Upper lobe of left lung (tissue), 6 donors: Measurements from ENCODE around the gene C1QBP. TPM values are rescaled to one million over a fixed set of nuclear protein-coding genes. Genes with fewer than 3 reads are reported as not detected.

Source experiments
- ATAC-seq, 2 donors: fragments of 200-7000 bp; cut with Tn5 transposase; one replicate each; pipeline ENCODE4 v1.9.1; 2022; ENCODE audit warnings: mild to moderate bottlenecking in 2 of 2, moderate library complexity in 2 of 2; ENCODE audit not compliant: low FRiP score in 2 of 2
- DNase-seq, 2 donors: peaks; one replicate each; pipeline ENCODE4 v3.0.0-alpha.2; 2019 to 2020
- H3K27ac ChIP-seq, 4 donors: fragments of 200-600 bp; sonication (generic); one replicate each; pipeline ENCODE4 v1.5.1; 2016 to 2019
- H3K27me3 ChIP-seq, 4 donors: fragments of 200-600 bp; sonication (generic); one replicate each; pipeline ENCODE4 v1.5.1; 2017 to 2019
- H3K36me3 ChIP-seq, 4 donors: fragments of 200-600 bp; sonication (generic); one replicate each; pipeline ENCODE4 v1.5.1; 2016 to 2019
- H3K4me1 ChIP-seq, 4 donors: fragments of 200-600 bp; sonication (generic); one replicate each; pipeline ENCODE4 v1.5.1; 2018 to 2019
- H3K4me3 ChIP-seq, 4 donors: fragments of 200-600 bp; sonication (generic); one replicate each; pipeline ENCODE4 v1.5.1; 2017 to 2019; ENCODE audit warnings: mild to moderate bottlenecking in 2 of 4, moderate library complexity in 1 of 4
- H3K9me3 ChIP-seq, 4 donors: fragments of 200-600 bp; sonication (generic); one replicate each; pipeline ENCODE4 v1.5.1; 2018 to 2019
- CTCF ChIP-seq, 6 experiments: fragments of 450-650 bp in 4 of 6; fragments of 200-600 bp in 2 of 6; sonication (generic) in 2 of 6; IDR thresholded peaks; one replicate each; pipeline ENCODE4 v1.5.1; 2016 to 2019; ENCODE audit warnings: antibody characterized with exemption in 6 of 6
- EP300 ChIP-seq, 4 donors: sonication (generic); formaldehyde crosslinking; IDR thresholded peaks; one replicate each; pipeline ENCODE4 v1.5.1; 2017; ENCODE audit warnings: antibody characterized with exemption in 4 of 4, control low read depth in 2 of 4
- POLR2A ChIP-seq, 4 donors: fragments of 450-650 bp; IDR thresholded peaks; one replicate each; pipeline ENCODE4 v1.5.1; 2016 to 2017; ENCODE audit warnings: antibody characterized with exemption in 4 of 4, mild to moderate bottlenecking in 2 of 4
- POLR2AphosphoS5 ChIP-seq, 2 donors: sonication (generic); formaldehyde crosslinking; IDR thresholded peaks; one replicate each; pipeline ENCODE4 v1.5.1; 2017; ENCODE audit warnings: antibody characterized with exemption in 2 of 2
- WGBS, 2 donors: methylation state at CpG; one replicate each; pipeline ENCODE4 v1.1.5; 2017 to 2018; 5-methylcytosine and 5-hydroxymethylcytosine counted together
- total RNA-seq, 6 donors: library from RNA; depleted of rRNA in 4 of 6; stranded (reverse); fragments of >200 nt in 4 of 6; gene quantifications; one replicate each; pipeline versions ENCODE4 v1.1.0 to v1.2.1, GENCODE V29; 2016 to 2021
- donor health status: DM: no; HTN: no; CAD: no; lungs with moderate emphysema.
- donor health status: DM: no; HTN: yes; CAD: no; lungs with severe emphysema.

Gene C1QBP
- total RNA-seq, 6 donors from 2014 or later = 22.0 to 115 (median 73.5) TPM

- 96 to 97% methylated on average over 2 of the region's 2 CpGs for WGBS, 2 donors
- ATAC-seq = no peak
- no peak for DNase-seq
- Histone ChIP-seq H3K4me1 (peaks cover 17 to 31% (median 25%) of the 10 kb centered on the region in 4 donors), H3K36me3 (peaks cover 11 to 62% (median 48%) of the 10 kb centered on the region in 4 donors), H3K27ac (no peak overlapping the region), H3K9me3 (no peaks in the 10 kb centered on the region), H3K4me3 (no peak overlapping the region), H3K27me3 (no peaks in the 10 kb centered on the region)
- TF ChIP-seq POLR2AphosphoS5 (IDR thresholded peaks at IDR 0.05) = no peak
- TF ChIP-seq EP300 (IDR thresholded peaks at IDR 0.05) = no peak
- TF ChIP-seq POLR2A (IDR thresholded peaks at IDR 0.05) = no peak
- no peak for TF ChIP-seq CTCF (IDR thresholded peaks at IDR 0.05)
Observed at GRCh38 chr17:5422505-5422904, 16.4 kb downstream of the C1QBP start.

GRCh38 chr17:5419959-5420653 lies 18.8 kb downstream of the C1QBP start, which contains the start of gene RPAIN:
Gene RPAIN (plus strand): TSS chr17:5420182. CDS start chr17:5420211, 29 bp downstream.
- Histone ChIP-seq H3K4me1 (peaks cover 29 to 43% (median 32%) of the 10 kb centered on the region in 4 donors), H3K9me3 (no peaks in the 10 kb centered on the region), H3K36me3 (peaks cover 2 to 52% (median 27%) of the 10 kb centered on the region in 4 donors), H3K27me3 (no peaks in the 10 kb centered on the region), H3K4me3 (peak within 1 kb of the TSS; percentile 80 to 95 (median 88)), H3K27ac (peak within 1 kb of the TSS; percentile 84 to 92 (median 90))
- peak; percentile 85 to 92 for DNase-seq
- TF ChIP-seq POLR2A (IDR thresholded peaks at IDR 0.05) = peak in 3 of 4 donors; percentile 38 to 76 (median 63)
- TF ChIP-seq EP300 (IDR thresholded peaks at IDR 0.05) = no peak
- peak; percentile 46 to 84 for TF ChIP-seq POLR2AphosphoS5 (IDR thresholded peaks at IDR 0.05)
- TF ChIP-seq CTCF (IDR thresholded peaks at IDR 0.05) = no peak
- ATAC-seq = peak; percentile 92 to 96
- WGBS, 2 donors = 0 to 1% methylated on average over 11 to 41 of the region's 41 CpGs

GRCh38 chr17:5419356-5419958 lies 19.5 kb downstream of the C1QBP start, which contains the start of gene NUP88:
Gene NUP88 (minus strand): TSS chr17:5419662. CDS start chr17:5419650, 12 bp downstream.
- no peaks in the 10 kb centered on the region for H3K27me3 ChIP-seq
- peak in 3 of 4 donors; percentile 74 to 86 (median 85) for TF ChIP-seq POLR2A (IDR thresholded peaks at IDR 0.05)
- no peak for TF ChIP-seq CTCF (IDR thresholded peaks at IDR 0.05)
- TF ChIP-seq POLR2AphosphoS5 (IDR thresholded peaks at IDR 0.05) = peak; percentile 90 to 94
- TF ChIP-seq EP300 (IDR thresholded peaks at IDR 0.05) = no peak
- ATAC-seq (peak; percentile 99), DNase-seq (peak; percentile 97 to 98)
- H3K9me3 ChIP-seq = no peaks in the 10 kb centered on the region
- H3K4me3 ChIP-seq = peak within 1 kb of the TSS; percentile 80 to 95 (median 88)
- WGBS, 2 donors = 0% methylated on average over 2 to 30 of the region's 49 CpGs
- H3K27ac ChIP-seq = peak within 1 kb of the TSS; percentile 84 to 92 (median 90)
- H3K36me3 ChIP-seq = peaks cover 2 to 51% (median 25%) of the 10 kb centered on the region in 4 donors
- peaks cover 29 to 43% (median 32%) of the 10 kb centered on the region in 4 donors for H3K4me1 ChIP-seq

- peak in 1 of 2 donors; percentile 52 for DNase-seq
- H3K27ac ChIP-seq = peak overlapping the region; percentile 84 to 92 (median 90)
- no peak for TF ChIP-seq EP300 (IDR thresholded peaks at IDR 0.05)
- no peak for TF ChIP-seq POLR2A (IDR thresholded peaks at IDR 0.05)
- no peak for TF ChIP-seq POLR2AphosphoS5 (IDR thresholded peaks at IDR 0.05)
- no peak for TF ChIP-seq CTCF (IDR thresholded peaks at IDR 0.05)
- H3K4me3 ChIP-seq = peak overlapping the region; percentile 80 to 95 (median 88)
- ATAC-seq = peak in 1 of 2 donors; percentile 5
- peaks cover 2 to 51% (median 26%) of the 10 kb centered on the region in 4 donors for H3K36me3 ChIP-seq
- no peaks in the 10 kb centered on the region for H3K27me3 ChIP-seq
- no peaks in the 10 kb centered on the region for H3K9me3 ChIP-seq
- 0 to 1% methylated on average over 25 to 26 of the region's 26 CpGs for WGBS, 2 donors
- peaks cover 29 to 43% (median 33%) of the 10 kb centered on the region in 4 donors for H3K4me1 ChIP-seq
Observed at GRCh38 chr17:5418858-5419355, 20.0 kb downstream of the C1QBP start.
